ENCODE results near the gene UNC5B. TPM values are rescaled to one million over a fixed set of nuclear protein-coding genes. Genes with fewer than 3 reads are reported as not detected.

The UNC5B gene
- total RNA-seq, 1 experiment from 2014 or later, result 80.5 TPM

GRCh38 chr10:71273506-71273905, 61.1 kb downstream of the UNC5B start:
- peaks cover 24% of the 10 kb centered on the region for H3K4me1 Mint-ChIP-seq (ENCODE audit: insufficient read depth, unreplicated experiment)
- no peak overlapping the region for H3K4me3 Mint-ChIP-seq (ENCODE audit: unreplicated experiment)
- DNase-seq (ENCODE audit: unreplicated experiment), result no peak
- H3K9me3 Mint-ChIP-seq (ENCODE audit: unreplicated experiment), result no peaks in the 10 kb centered on the region
- POLR2A ChIA-PET, result no interaction called here
- intact Hi-C loops (cut with micrococcal nuclease), result no loop called here
- peaks cover 4% of the 10 kb centered on the region for H3K36me3 Mint-ChIP-seq (ENCODE audit: insufficient read depth, unreplicated experiment)
- no peaks in the 10 kb centered on the region for H3K27me3 Mint-ChIP-seq (ENCODE audit: insufficient read depth, unreplicated experiment)
- H3K27ac Mint-ChIP-seq (ENCODE audit: low read depth, unreplicated experiment), result no peak overlapping the region
- CTCF ChIA-PET, result interaction anchor here (0.6 to 5.0 kb wide), 2 partner anchors 12 to 29 kb away, joined by 5 to 43 read pairs; no protein-coding TSS in a partner anchor
- no TSS peak for BruUV-seq (replicated peaks)
- TF ChIP-seq, protein P1, sequence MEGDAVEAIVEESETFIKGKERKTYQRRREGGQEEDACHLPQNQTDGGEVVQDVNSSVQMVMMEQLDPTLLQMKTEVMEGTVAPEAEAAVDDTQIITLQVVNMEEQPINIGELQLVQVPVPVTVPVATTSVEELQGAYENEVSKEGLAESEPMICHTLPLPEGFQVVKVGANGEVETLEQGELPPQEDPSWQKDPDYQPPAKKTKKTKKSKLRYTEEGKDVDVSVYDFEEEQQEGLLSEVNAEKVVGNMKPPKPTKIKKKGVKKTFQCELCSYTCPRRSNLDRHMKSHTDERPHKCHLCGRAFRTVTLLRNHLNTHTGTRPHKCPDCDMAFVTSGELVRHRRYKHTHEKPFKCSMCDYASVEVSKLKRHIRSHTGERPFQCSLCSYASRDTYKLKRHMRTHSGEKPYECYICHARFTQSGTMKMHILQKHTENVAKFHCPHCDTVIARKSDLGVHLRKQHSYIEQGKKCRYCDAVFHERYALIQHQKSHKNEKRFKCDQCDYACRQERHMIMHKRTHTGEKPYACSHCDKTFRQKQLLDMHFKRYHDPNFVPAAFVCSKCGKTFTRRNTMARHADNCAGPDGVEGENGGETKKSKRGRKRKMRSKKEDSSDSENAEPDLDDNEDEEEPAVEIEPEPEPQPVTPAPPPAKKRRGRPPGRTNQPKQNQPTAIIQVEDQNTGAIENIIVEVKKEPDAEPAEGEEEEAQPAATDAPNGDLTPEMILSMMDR (IDR thresholded peaks at IDR 0.05; ENCODE audit: unreplicated experiment), result no peak

DNA sequence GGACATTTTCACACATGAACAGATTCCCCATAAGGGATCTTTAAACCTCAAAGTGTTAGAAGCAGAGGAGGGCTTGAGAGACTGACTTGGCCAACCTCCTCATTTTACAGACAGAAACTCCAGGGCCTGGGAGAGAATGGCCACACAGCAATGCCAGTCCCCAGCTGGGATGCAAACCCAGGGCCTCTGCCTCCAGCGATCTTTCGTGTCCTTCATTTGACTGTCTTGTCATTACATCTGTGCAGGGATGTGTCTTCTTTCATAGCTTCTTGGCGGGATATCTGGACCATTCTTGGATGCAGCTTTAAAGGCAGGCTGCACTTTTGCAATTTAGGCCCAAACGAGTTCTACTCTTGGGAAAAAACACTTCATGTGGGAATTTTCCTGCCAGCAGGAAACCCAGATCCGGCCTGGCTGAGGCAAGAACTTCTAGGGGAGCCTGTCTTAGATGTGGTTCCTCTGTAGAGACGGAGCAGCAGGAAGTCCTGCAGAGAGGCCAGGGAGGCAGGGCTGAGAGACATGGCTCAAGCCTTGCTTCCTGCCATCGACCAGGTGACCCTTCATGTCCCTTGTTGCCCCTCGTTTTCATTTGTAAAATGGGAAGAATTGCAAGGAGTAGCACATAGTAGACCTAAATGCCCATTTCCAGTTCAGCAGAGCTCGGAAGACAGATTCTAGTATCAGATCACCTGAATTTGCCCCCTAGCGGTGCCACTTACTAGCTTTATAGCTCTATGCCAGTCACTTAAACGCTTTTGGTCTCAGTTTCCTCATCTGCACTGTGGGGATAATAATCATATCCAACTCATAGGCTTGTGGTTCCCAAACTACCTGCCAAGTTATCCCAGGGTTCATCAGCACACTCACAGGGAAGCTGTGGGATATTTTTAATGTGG, 62.8 kb downstream of the UNC5B start:
- Mint-ChIP-seq H3K4me1 (ENCODE audit: insufficient read depth, unreplicated experiment) (peaks cover 12% of the 10 kb centered on the region), H3K36me3 (ENCODE audit: insufficient read depth, unreplicated experiment) (peaks cover 5% of the 10 kb centered on the region), H3K9me3 (ENCODE audit: unreplicated experiment) (no peaks in the 10 kb centered on the region), H3K27me3 (ENCODE audit: insufficient read depth, unreplicated experiment) (no peaks in the 10 kb centered on the region), H3K27ac (ENCODE audit: low read depth, unreplicated experiment) (no peak overlapping the region), H3K4me3 (ENCODE audit: unreplicated experiment) (no peak overlapping the region)
- CTCF ChIA-PET, result interaction anchor here (0.6 to 2.4 kb wide), 6 partner anchors 9 to 371 kb away, joined by 3 to 22 read pairs (median 4); no protein-coding TSS in a partner anchor
- intact Hi-C loops (cut with micrococcal nuclease), result no loop called here
- DNase-seq (ENCODE audit: unreplicated experiment), result no peak
- TF ChIP-seq, protein P1 (IDR thresholded peaks at IDR 0.05; ENCODE audit: unreplicated experiment), result no peak
- no TSS peak for BruUV-seq (replicated peaks)
- POLR2A ChIA-PET, result interaction anchor here (1.1 to 1.3 kb wide), 2 partner anchors 15 to 63 kb away, joined by 3 to 4 read pairs; partner anchors contain the start of gene UNC5B

GRCh38 chr10:71276873-71277272, 64.5 kb downstream of the UNC5B start:
- ChIA-PET POLR2A (no interaction called here), CTCF (interaction anchor here (0.6 to 2.4 kb wide), 3 partner anchors 8 to 68 kb away, joined by 3 to 22 read pairs (median 4); no protein-coding TSS in a partner anchor)
- peaks cover 7% of the 10 kb centered on the region for H3K4me1 Mint-ChIP-seq (ENCODE audit: insufficient read depth, unreplicated experiment)
- no peaks in the 10 kb centered on the region for H3K27me3 Mint-ChIP-seq (ENCODE audit: insufficient read depth, unreplicated experiment)
- no peak for DNase-seq (ENCODE audit: unreplicated experiment)
- TF ChIP-seq, protein P1 (IDR thresholded peaks at IDR 0.05; ENCODE audit: unreplicated experiment), result no peak
- BruUV-seq (replicated peaks), result no TSS peak
- H3K36me3 Mint-ChIP-seq (ENCODE audit: insufficient read depth, unreplicated experiment), result peaks cover 20% of the 10 kb centered on the region
- H3K27ac Mint-ChIP-seq (ENCODE audit: low read depth, unreplicated experiment), result no peak overlapping the region
- H3K4me3 Mint-ChIP-seq (ENCODE audit: unreplicated experiment), result no peak overlapping the region
- no peaks in the 10 kb centered on the region for H3K9me3 Mint-ChIP-seq (ENCODE audit: unreplicated experiment)
- intact Hi-C loops (cut with micrococcal nuclease), result no loop called here

GRCh38 chr10:71277914-71278665, 65.7 kb downstream of the UNC5B start:
- no peaks in the 10 kb centered on the region for H3K4me1 Mint-ChIP-seq (ENCODE audit: insufficient read depth, unreplicated experiment)
- no peak overlapping the region for H3K4me3 Mint-ChIP-seq (ENCODE audit: unreplicated experiment)
- intact Hi-C loops (cut with micrococcal nuclease), result no loop called here
- ChIA-PET CTCF (interaction anchor here (0.8 to 1.6 kb wide), 5 partner anchors 7 to 836 kb away, joined by 3 to 4 read pairs (median 3); no protein-coding TSS in a partner anchor), POLR2A (interaction anchor here (0.5 kb wide), 1 partner anchor 458 kb away, joined by 3 read pairs; no protein-coding TSS in a partner anchor)
- no peaks in the 10 kb centered on the region for H3K9me3 Mint-ChIP-seq (ENCODE audit: unreplicated experiment)
- no peak overlapping the region for H3K27ac Mint-ChIP-seq (ENCODE audit: low read depth, unreplicated experiment)
- no peaks in the 10 kb centered on the region for H3K27me3 Mint-ChIP-seq (ENCODE audit: insufficient read depth, unreplicated experiment)
- TF ChIP-seq, protein P1 (IDR thresholded peaks at IDR 0.05; ENCODE audit: unreplicated experiment), result no peak
- DNase-seq (ENCODE audit: unreplicated experiment), result no peak
- H3K36me3 Mint-ChIP-seq (ENCODE audit: insufficient read depth, unreplicated experiment), result peaks cover 28% of the 10 kb centered on the region
- no TSS peak for BruUV-seq (replicated peaks)

Measured in MCF 10A (cell line).